HFFc6 (cell line): ENCODE results near the gene BEST2. TPM values are rescaled to one million over a fixed set of nuclear protein-coding genes. Genes with fewer than 3 reads are reported as not detected.

Source experiments
- DNase-seq: peaks from one replicate; pipeline ENCODE4 v3.0.0-alpha.2; 2018
- H3K27ac Mint-ChIP-seq: 2 replicates; pipeline ENCODE4 v1.8.0; 2020; ENCODE audit warnings: mild to moderate bottlenecking, mixed read lengths
- H3K27me3 Mint-ChIP-seq: 2 replicates; pipeline ENCODE4 v1.8.0; 2021; ENCODE audit warnings: mild to moderate bottlenecking, moderate library complexity, mixed read lengths; ENCODE audit not compliant: insufficient read depth
- H3K36me3 Mint-ChIP-seq: 2 replicates; pipeline ENCODE4 v1.8.0; 2021; ENCODE audit warnings: low read depth, mixed read lengths
- H3K4me1 Mint-ChIP-seq: 2 replicates; pipeline ENCODE4 v1.8.0; 2020; ENCODE audit warnings: low read depth, mixed read lengths
- H3K4me3 Mint-ChIP-seq: 2 replicates; pipeline ENCODE4 v1.8.0; 2020; ENCODE audit warnings: mild to moderate bottlenecking, moderate library complexity, mixed read lengths
- H3K9me3 Mint-ChIP-seq: 2 replicates; pipeline ENCODE4 v1.8.0; 2020; ENCODE audit warnings: mild to moderate bottlenecking, mixed read lengths
- total RNA-seq, 6 experiments: library from RNA; stranded (reverse); fragmentation: NEBNext Ultra II Directional; extraction: Animal tissue kit (Norgen Biotek cat#: 25700); gene quantifications; 2 replicates in 1 of 6; 3 replicates in 5 of 6; pipeline ENCODE4 v1.2.3, GENCODE V29; 2021
- TF ChIP-seq, protein P1 (sequence below): fragments of 200-600 bp; sonication (generic); IDR thresholded peaks from 2 replicates; pipeline ENCODE4 v1.5.0; 2021; ENCODE audit warnings: antibody characterized with exemption, mild to moderate bottlenecking

BEST2 gene
- total RNA-seq, 6 experiments from 2014 or later, result not detected

DNA sequence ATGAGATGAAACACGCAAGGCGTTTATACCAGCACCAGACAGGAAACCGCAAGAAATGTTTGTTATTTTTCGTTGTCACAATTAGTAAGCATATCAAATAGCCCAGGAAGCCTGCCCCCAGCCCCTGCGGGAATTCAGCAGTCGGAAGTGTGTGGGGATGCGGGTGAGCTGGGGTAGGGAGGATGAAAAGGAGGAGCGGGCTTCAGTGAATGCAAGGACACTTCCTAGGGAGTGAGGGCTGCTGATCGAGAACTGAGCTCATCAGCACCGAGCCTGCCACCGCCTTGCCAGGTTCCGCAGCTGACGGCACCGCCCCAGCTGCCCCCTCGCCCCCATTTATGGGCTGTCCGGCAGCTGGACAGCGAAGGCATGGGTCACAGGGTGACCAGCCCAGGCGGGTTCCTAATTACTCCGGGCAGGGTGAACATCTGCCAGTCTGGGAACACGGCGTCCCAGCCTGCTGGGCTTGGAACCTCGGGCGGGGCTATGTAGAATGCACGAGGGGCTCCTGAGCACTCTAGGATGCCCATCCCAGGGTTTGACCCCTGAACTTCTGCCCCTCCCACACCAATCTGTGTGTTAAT lies 1.6 kb upstream of the BEST2 start:
- TF ChIP-seq, protein P1, sequence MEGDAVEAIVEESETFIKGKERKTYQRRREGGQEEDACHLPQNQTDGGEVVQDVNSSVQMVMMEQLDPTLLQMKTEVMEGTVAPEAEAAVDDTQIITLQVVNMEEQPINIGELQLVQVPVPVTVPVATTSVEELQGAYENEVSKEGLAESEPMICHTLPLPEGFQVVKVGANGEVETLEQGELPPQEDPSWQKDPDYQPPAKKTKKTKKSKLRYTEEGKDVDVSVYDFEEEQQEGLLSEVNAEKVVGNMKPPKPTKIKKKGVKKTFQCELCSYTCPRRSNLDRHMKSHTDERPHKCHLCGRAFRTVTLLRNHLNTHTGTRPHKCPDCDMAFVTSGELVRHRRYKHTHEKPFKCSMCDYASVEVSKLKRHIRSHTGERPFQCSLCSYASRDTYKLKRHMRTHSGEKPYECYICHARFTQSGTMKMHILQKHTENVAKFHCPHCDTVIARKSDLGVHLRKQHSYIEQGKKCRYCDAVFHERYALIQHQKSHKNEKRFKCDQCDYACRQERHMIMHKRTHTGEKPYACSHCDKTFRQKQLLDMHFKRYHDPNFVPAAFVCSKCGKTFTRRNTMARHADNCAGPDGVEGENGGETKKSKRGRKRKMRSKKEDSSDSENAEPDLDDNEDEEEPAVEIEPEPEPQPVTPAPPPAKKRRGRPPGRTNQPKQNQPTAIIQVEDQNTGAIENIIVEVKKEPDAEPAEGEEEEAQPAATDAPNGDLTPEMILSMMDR, result no peak
- peaks cover 11% of the 10 kb centered on the region for H3K27me3 Mint-ChIP-seq
- H3K4me3 Mint-ChIP-seq, result no peak overlapping the region
- H3K36me3 Mint-ChIP-seq, result peaks cover 17% of the 10 kb centered on the region
- DNase-seq, result peak; percentile 6
- no peak overlapping the region for H3K27ac Mint-ChIP-seq
- no peaks in the 10 kb centered on the region for H3K4me1 Mint-ChIP-seq
- no peaks in the 10 kb centered on the region for H3K9me3 Mint-ChIP-seq

DNA sequence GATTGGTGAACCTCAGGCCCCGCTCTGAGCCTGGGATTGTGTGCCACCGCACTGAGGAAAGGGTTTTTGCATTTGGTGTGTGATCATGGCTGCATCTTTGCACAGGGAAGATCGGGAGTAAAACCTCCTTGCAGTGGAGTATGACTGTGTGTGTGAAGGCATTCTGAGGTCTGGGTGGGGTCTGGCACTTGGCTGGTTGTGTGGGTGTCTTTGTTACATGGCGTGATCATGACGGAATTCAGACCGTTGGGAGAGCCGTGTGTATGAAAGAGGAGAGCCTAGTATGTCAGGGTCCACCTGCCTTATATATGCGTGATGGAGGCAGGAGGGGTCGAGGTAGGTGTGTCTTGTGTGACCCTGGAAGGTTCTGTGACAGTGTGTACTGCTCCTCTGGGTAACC lies 740 bp upstream of the BEST2 start:
- H3K27me3 Mint-ChIP-seq, result peaks cover 11% of the 10 kb centered on the region
- peaks cover 12% of the 10 kb centered on the region for H3K36me3 Mint-ChIP-seq
- DNase-seq, result no peak
- no peaks in the 10 kb centered on the region for H3K4me1 Mint-ChIP-seq
- H3K4me3 Mint-ChIP-seq, result no peak overlapping the region
- H3K27ac Mint-ChIP-seq, result no peak overlapping the region
- TF ChIP-seq, protein P1, result no peak
- H3K9me3 Mint-ChIP-seq, result no peaks in the 10 kb centered on the region

DNA sequence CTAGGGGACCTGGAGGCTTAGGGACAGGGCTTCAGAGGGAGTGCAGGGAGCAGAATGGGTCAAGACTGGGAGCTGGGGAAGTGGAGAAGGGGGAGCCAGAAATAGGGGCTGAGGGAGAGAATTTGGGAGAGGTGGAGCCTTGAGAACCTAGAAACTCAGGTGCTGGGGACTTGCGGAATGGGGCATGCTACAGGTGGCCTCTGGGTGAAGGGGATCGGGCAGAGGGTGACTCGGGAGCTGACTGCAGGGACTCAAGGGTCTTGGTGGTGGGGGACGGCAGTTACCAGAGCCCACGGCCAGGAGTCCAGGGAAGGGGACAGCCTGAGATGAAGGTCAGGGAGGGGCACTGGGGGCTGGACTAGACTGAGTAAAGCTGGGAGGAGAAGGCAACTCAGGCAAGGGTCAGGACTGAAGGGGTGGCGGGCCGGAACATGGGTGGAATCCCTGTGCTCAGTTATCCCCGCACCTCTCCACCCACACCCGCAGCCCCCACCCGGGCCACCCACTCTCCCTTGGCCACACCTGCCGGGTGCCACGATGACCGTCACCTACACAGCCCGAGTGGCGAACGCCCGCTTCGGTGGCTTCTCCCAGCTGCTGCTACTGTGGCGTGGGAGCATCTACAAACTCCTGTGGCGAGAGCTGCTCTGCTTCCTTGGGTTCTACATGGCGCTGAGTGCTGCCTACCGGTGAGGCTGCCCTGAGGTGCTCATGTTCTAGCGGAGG lies 628 bp downstream of the BEST2 start:
- Mint-ChIP-seq H3K9me3 (no peaks in the 10 kb centered on the region), H3K36me3 (peaks cover 12% of the 10 kb centered on the region), H3K4me1 (0 out of 2 replicates have a peak, but pooled peaks cover under 1% of the 10 kb centered on the region), H3K27me3 (peaks cover 13% of the 10 kb centered on the region), H3K27ac (no peak overlapping the region), H3K4me3 (no peak overlapping the region)
- DNase-seq, result no peak
- TF ChIP-seq, protein P1, result no peak

DNA sequence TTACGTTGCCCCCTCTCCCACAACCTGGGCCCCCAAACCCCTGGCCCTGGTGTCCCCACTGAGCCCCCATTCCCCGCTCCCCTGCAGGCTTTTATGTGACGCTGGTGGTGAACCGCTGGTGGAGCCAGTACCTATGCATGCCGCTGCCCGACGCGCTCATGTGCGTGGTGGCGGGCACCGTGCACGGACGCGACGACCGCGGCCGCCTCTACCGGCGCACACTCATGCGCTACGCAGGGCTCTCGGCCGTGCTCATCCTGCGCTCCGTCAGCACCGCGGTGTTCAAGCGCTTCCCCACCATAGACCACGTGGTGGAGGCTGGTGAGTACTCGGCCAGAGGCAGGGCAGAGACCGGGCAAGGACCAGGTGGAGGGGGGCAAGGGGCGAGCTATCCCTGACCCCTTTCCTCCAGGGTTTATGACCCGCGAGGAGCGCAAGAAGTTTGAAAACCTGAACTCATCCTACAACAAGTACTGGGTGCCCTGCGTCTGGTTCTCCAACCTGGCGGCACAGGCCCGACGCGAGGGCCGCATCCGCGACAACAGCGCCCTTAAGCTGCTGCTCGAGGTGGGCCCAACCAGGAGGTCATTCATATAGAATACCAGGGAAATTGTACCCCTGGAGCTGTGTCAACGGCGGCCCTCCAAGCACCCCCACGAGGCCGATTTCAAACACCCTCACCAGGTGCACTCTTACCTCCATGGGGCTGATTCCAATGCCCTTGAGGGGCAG lies 3.0 kb downstream of the BEST2 start:
- TF ChIP-seq, protein P1, result no peak
- H3K27me3 Mint-ChIP-seq, result peaks cover 11% of the 10 kb centered on the region
- H3K4me1 Mint-ChIP-seq, result 0 out of 2 replicates have a peak, but pooled peaks cover 9% of the 10 kb centered on the region
- H3K36me3 Mint-ChIP-seq, result no peaks in the 10 kb centered on the region
- no peak for DNase-seq
- no peak overlapping the region for H3K27ac Mint-ChIP-seq
- H3K4me3 Mint-ChIP-seq, result no peak overlapping the region
- H3K9me3 Mint-ChIP-seq, result no peaks in the 10 kb centered on the region

DNA sequence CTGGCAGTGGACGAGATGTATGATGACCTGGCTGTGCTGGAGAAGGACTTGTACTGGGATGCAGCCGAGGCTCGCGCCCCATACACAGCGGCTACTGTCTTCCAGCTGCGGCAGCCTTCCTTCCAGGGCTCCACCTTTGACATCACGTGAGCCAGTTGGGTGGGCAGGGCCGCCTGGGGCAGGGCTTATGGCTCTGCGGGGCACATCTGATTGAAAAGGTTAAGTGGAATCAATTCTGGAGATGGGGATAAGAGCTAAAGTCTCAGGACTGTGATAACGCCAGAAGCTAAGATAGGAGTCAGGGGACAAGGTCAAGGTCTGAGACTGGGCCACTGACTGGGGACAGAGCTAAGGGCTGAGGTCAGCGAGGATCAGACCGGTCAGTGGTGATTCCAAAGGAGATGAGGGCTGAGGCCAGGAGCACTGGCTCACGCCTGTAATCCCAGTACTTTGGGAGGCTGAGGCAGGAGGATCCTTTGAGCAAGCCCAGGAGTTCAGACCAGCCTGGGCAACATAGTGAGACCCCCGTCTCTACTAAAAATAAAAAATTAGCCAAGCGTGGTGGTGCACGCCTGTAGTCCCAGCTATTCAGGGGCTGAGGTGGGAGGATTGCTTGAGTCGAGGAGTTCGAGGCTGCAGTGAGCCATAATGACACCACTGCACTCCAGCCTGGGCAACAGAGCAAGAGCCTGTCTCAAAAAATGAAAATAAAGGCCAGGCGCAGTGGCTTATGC lies 4.7 kb downstream of the BEST2 start:
- no peak for DNase-seq
- Mint-ChIP-seq H3K9me3 (no peaks in the 10 kb centered on the region), H3K27me3 (peaks cover 6% of the 10 kb centered on the region; the same call in 1 of the 2 replicates), H3K27ac (no peak overlapping the region), H3K4me1 (0 out of 2 replicates have a peak, but pooled peaks cover 9% of the 10 kb centered on the region), H3K4me3 (no peak overlapping the region), H3K36me3 (no peaks in the 10 kb centered on the region)
- TF ChIP-seq, protein P1, result no peak
